SHP77 (cell line): ENCODE results near the gene TMEM135.
A peak's percentile ranks its signal among the peaks of the same experiment; 100 is the strongest.
"Not testable (repeated sequence)": the region's sequence is repeated elsewhere in the genome, so short reads cannot be mapped to it uniquely, and the experiment has no call there.

Experiments
- DNase-seq, 2 experiments: peaks; one replicate each; lab custom pipeline; 2025; lab: John Stamatoyannopoulos, UW

TMEM135 gene

DNA sequence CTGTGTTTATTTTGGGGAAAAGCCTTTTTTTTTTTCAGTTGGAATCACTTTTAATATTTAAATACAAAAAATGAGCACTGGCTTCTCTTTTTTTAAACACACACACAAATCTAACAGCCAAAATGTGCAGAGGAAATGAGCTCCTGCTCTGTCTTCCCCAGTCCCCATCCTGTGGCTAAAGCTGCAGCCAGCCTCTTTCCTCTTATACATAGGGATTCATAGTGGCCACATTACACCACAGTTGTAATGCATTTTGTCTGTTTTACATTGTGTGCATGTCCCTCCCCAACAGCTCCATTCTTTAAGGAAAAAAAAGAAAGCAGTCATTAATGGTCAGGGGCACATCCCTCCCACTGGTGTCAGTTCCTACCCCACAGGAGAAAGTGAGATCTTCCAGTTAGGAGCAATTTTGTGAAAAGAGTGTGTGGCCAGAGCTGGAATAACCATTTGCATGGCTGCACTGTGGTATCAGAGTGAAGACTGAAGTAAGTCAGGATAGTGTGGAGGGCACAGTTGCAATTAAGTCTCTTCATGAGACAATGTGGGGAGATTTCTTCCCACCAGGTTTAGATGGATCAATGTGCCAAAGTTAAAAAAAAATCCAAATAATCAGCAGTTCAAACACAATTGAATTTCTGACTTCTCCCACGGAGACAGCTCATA, 220.6 kb downstream of the TMEM135 start:
- no peak for DNase-seq

DNA sequence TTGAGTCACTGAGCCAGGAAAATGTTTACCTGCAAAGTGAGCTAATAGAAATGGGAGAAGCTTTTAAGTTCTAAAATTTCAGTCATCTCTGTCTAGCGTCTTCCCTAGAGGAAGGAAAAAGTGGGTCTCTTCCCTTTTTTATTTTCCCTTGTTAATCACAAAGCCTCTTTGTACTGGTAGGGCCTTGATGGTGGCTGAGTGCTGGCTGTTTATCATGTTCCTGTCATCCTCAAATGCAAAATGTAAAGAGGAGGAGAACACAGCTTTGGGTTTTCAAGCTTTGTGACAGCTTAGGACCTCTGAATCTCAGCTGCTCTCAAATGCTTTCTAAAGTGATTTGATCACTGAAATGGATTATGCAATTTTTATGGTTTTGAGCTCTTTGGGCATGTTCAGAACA, 222.0 kb downstream of the TMEM135 start:
- no peak for DNase-seq

DNA sequence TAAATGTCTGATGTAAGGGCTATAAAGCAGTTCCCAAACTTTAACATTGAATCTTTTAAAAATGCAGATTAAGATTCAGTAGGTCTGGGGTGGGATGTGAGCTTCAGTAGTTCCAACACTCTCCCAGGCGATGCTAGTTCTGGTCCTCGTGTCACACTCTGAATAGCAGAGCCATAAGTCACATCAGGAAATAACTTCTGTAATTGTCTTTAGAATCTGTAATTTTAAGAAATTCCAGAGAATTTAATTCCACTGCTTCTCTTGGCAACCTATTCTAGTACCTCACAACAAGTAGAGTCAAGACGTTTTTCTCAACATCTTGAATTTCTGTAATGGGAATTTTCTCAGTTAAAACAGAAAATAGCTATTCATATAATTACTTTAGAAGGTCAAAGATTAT, 223.1 kb downstream of the TMEM135 start:
- no peak for DNase-seq

DNA sequence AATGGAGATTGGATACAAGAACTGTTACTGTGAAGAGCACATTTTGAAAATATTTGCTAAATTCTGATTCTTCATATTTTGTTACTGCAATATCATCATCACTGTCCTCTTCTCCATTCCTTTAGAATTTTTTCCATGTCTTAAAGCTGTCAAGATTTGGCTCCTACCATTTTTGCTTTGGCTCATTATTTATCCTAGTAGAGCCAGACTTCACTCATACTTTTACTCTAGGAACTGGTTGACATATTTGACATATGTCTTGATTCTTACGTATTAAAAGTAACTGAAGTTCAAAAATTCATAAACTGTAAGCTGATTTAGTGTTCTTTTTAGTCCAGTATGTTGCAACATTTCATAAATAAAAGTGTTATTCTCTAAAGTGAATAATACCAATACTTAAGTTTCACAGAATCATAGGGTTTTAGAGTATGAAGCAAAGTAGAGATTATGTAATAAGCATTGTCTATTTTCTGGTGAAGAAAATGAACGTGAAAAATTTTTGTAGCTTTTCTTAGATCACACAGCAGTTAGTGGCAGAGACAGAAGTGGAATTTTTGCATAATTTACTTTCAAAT, 225.6 kb downstream of the TMEM135 start:
- no peak for DNase-seq

DNA sequence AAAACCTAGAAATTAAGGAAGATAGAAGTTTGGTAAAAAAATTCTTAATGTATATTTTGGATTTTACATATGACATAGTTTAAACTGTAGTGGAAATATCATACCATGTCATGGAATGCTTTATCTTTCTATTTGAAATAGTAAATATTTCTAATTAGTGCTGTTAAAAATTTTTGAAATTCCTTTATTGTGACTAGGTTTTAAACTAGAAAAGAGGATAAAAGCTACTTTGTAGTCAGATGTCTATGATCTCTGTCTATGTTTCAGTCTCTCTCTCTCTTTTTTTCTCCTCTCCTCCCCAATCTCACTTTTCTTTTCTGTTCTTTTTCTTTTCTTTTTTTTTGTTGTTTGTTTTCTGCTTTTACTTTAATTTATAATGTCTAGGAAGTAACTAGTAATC, 226.2 kb downstream of the TMEM135 start:
- no peak for DNase-seq

DNA sequence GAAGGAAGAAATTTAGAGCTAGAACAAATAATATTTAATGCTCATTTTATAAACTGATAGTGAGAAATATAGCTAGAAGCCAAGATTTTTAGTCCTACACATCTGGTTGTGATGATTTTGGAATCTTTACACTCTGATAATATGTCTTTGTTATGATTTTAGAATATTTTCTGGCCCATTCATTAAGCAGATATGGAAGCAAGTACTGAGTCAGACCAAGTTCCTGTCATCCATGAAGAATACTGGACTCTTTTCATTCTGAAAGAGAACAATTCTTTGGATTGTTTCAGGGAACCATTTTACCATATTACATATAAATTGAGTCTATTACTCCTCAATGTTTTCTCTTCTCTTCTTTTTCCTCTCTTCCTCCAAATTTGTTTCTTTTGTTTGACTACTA, 227.4 kb downstream of the TMEM135 start:
- DNase-seq, result no peak

DNA sequence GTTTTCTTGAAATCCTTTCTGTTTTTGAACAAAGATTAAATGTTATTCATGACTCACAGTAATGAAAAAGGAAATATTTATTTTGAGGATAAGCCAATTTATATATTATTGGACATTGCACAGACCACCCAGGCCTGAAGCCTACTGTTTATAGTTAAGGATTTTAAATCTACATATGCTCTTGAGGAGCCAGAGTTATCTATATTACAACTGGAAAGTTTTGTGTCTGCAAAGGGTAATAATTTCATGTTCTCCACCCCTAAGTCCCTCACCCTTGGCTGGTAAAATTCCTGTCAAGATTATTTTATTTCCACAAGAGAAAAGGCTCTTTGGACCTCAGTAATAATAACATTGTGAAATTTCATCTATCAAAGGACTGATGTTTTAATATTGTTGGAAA, 228.2 kb downstream of the TMEM135 start:
- DNase-seq, result no peak

DNA sequence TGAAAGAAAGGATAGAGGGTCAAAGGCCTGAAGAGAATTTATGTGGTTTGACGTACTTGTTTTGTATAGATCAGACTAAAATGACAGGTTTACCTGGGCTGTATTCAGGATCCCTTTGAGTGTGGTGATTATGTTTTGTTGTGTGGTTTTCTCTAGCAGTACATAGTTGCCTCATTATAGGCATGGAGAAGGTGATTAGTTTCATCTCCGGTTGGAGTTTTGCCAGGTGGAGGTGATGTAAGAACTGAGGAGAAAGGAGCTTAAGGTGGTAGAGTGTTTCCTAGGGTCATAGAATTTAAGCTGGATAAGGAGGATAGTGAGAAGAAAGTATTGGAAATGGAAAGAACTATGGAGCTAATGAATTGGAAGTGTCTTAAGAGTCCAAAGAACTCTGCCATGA, 229.0 kb downstream of the TMEM135 start:
- no peak for DNase-seq

DNA sequence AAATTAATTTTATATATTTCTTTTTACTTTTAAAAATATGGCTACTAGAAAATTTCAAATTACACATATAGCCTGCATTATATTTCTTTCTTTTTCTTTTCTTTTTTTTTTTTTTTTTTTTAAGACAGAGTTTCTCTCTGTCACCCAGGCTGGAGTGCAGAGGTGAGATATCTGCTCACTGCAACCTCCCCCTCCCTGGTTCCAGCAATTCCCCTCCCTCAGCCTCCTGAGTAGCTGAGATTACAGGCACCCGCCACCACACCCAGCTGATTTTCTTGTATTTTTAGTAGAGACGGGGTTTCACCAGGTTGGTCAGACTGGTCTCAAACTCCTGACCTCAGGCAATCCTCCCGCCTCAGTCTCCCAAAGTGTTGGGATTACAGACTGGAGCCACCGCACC, 234.2 kb downstream of the TMEM135 start:
- DNase-seq, result not testable (repeated sequence)

DNA sequence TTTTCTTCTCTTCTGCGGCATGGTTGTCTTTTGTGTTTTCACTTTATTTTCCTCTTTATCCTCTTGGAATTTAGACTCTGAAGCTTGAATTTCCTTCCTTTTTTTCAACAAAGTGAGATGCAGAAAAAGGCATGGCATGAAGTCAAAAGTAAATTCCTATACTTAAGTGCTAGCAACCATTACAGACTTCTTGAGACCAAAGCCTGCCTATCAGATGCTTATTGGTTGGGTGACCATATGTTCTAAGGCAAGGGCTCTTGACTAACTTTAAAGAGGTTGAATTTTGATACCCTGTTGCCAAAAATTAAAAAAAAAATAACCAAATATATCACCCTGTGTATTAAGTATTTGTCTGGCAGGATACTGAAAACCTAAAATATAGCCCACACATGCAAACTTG, 237.4 kb downstream of the TMEM135 start:
- DNase-seq, result no peak

DNA sequence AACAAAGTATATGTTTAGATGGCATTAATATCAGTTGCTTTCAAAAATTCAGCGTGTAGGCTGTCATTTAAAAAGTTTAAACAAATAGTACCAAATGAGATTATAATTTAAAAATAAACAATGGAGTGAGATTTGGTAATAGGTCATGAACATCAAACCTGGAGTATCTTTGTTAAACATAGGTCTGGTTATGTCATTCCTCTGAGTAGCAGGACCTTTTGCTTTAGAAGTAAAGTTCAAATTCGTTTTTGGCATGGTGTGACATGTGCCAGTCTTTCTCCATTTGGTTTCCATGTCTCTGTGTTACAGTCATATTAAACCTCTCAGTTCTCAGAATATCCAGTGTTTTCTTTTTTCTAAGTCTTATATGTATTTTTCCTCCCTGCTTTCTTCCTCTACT, 242.4 kb downstream of the TMEM135 start:
- DNase-seq, result no peak

DNA sequence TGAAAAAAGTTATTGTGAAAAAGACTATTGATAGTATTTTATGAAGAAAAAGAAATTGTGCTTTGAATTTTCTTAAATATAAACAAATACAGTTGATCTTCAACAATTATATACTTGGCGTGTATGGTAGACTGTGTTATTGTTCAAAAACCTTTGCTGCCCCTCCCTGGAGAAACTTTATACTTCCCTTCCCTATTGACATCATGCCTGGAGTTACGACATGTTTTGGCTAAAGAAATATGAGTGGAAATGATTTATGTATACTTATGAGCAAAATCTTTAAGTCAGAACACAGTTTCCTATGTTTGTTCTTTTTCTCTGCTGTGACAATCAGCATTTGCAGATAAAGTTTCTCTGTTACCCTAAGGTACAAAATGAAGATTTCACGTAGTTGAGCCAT, 243.8 kb downstream of the TMEM135 start:
- DNase-seq, result no peak

DNA sequence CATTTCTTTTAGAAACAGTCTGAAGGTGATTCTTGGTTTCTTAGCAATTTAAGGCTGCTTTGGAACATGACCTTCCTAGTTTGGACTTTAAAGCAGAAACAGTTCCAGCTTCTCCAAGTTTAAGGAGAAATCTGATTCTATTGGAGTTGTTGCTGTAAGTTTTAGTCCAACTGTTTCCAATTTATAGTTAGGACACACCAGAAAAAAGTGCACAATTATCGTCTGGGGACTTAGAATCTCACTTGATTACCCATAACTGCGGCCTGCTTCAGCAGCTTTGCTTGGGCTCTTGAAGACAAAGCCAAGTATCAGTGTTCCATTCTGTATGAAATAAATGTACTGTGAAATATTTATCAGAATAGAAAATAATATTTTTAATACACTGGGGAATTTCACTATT, 246.6 kb downstream of the TMEM135 start:
- no peak for DNase-seq

DNA sequence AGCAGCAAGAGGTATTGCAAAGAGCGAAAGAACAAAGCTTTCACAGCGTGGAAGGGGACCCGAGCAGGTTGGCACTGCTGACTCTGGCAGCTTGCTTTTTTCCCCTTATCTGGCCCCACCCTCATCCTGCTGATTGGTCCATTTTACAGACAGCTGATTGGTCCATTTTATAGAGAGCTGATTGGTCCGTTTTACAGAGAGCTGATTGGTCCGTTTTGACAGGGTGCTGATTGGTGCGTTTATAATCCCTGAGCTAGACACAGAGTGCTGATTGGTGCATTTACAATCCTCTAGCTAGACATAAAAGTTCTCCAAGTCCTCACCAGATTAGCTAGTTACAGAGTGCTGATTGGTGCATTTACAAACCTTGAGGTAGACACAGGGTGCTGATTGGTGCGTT, 247.9 kb downstream of the TMEM135 start:
- DNase-seq, result not testable (repeated sequence)

DNA sequence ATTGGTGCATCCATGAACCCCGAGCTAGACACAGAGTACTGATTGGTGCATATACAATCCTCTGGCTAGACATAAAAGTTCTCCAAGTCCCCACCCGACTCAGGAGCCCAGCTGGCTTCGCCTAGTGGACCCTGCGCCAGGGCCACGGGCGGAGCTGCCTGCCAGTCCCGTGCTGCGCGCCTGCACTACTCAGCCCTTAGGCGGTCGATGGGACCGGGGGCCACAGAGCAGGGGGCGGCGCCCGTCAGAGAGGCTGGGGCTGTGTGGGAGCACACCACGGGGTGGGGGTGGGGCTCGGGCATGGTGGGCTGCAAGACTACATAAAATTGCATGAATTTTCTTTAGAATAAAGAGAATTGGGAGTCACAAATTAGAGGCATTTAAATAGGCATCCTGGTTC, 248.6 kb downstream of the TMEM135 start:
- DNase-seq, result no peak

DNA sequence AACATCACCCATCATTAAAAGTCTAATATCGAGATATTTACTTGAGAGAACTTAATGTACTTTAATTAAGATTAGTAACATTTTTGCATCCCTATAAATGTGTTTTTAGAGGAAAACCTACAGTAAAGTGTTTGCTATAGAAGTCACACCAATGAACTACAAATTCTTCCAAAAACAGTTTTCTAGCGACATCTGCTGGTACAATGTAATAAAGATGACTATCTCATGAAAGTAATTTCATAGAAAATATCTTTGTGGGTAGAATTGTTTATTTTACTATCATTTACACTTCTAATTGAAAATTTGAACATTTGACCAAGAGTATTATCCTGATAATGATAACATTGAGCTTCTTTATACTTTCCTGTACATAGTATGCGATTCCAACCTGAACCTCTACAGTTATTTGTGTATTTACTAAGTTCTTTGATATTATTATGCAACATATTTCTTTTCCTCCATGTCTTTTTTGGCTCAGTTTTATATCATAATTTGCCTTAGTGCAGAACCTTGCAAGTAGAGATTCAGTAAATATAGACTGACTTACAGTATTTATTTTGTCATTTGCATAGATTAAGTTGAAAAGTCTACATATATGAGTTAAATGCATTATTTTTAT, 252.7 kb downstream of the TMEM135 start:
- DNase-seq, result peak; percentile 17 to 32

DNA sequence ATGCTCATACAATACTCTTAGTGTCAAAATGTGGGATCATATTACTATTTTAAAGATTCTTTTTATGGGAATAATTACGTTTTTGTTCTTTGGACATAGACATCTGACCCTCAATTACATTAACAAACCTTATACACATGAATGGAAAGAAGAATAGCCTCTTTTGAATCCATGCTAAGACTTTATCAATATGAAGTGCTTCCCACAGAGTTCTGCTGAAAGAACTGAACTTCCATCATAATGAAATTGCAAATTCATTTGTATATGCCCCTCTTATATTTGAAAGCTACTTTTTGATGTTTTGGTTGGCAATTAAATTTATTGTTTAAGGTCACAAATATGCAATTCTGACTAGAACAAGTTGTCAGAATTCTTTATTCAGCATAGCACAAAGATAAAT, 254.9 kb downstream of the TMEM135 start:
- no peak for DNase-seq

DNA sequence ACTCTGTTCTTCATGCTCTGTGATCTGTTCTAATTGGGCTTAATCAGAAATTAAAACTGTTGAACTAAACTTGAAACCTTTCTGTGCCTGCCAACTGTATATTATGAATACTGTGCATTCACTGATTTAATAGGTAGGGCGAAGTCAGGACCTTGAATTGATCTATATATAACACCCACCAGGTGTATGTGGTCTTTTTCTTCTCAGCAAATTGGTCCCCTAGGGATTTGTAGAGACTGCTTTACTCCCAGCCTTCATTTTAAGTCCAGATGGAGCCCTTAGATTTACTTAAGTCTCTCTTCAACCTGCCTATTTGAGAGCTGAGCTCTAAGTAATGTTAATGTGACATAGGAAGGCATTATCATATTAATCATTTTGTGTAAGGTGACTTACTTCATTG, 257.5 kb downstream of the TMEM135 start:
- no peak for DNase-seq

DNA sequence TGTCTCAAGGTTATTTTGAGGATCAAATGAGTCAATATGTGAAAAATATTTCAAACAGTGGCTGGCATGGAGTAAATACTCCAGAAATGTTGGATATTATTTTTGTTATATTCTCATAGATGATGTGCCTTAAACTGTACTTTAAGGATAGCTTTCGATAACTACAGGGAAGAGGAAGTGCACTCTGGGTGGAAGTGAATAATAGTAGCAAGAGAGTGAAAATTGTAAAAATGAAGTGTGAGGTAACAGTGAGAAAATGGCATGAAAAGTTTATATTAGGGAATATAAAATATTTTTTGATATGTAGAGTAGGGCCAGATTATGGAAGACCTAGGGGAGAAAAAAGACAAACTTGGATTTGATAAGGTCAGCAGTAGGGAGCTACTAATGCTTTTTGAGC, 258.9 kb downstream of the TMEM135 start:
- no peak for DNase-seq

DNA sequence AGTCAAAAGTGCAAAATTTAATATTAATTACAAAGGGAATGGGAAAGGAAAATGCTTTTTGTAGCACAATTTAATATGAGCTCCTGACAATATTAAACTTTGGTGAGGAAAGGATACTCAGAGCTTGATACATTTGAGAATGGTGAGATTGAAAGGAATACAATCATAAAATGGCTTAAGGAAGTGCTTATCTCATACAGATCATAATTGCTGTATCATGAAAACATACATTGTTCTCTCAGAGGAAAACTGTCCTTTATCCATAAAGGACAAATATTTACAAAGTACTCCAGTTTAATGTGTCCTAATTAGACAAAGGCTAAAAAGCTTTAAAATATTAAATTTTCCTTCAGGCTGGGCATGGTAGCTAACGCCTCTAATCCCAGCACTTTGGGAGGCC, 260.4 kb downstream of the TMEM135 start:
- DNase-seq, result no peak

DNA sequence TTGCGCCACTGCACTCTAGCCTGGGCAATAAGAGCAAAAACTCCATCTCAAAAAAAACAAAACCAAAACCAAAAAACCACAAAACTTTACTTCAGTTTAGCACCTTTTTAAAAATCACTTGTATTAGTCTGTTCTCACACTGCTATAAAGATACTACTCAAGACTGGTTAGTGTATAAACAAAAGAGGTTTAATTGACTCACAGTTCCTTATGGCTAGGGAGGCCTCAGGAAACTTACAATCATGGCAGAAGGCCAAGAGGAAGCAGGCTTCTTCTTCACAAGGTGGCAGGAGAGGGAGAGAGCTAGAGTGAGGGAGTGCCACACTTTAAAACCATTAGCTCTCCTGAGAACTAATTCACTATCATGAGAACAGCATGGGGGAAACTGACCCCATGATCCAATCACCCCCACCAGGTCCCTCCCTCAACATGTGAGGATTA, 261.3 kb downstream of the TMEM135 start:
- DNase-seq, result no peak

DNA sequence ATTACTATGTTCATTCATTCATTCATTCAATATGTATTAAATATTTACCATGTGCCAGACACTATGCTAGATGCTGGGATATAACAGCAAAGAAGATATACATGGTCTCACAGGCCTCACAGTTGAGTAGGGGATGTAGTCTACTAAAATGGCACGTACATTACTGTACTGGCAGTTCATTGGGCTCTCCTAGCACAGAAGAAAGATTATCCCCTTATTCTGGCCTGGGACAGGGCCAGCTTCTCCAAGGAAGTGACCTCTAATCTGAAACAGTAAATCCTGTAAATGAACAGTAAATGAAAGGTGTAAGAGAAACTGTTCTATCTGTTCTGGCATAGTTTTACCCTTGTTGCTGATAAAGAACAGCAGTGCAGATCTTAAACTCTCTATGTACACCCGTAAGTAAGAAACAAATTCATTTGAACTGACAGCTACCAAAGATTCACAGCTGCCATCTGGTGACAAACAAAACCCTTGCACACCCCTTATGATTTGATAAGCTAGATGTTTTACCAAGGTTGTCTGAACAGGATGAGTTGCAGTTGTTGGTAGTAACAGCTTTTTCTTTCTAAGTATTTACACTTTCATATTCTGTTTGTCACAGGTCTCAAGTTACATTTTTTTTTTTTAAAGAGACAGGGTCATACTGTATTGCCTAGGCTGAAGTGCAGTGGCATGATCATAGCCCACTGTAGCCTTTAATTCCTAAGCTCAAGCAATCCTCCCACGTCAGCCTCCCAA, 263.1 kb downstream of the TMEM135 start:
- no peak for DNase-seq
